Neural progenitor cell (in vitro differentiated cells): ENCODE data around the gene AIF1. TPM values are rescaled to one million over a fixed set of nuclear protein-coding genes. Genes with fewer than 3 reads are reported as not detected.
A peak's percentile ranks its signal among the peaks of the same experiment; 100 is the strongest.

Source experiments
- DNase-seq: peaks from one replicate; pipeline ENCODE4 v3.0.0-alpha.2; 2016; ENCODE audit warnings: low spot score
- H2AFZ ChIP-seq: fragments of 200-600 bp; sonication (generic); replicated peaks from 2 replicates; pipeline ENCODE4 v1.6.1; 2016; ENCODE audit warnings: antibody characterized with exemption
- H3F3A ChIP-seq: fragments of 200-600 bp; sonication (generic); 2 replicates; pipeline ENCODE4 v1.6.1; 2016; ENCODE audit warnings: antibody characterized with exemption, low read depth
- H3K27ac ChIP-seq: fragments of 200-600 bp; sonication (generic); 2 replicates; pipeline ENCODE4 v1.5.1; 2016; ENCODE audit warnings: mild to moderate bottlenecking
- H3K27me3 ChIP-seq: fragments of 200-600 bp; sonication (generic); 2 replicates; pipeline ENCODE4 v1.6.1; 2016; ENCODE audit warnings: mild to moderate bottlenecking, moderate library complexity
- H3K36me3 ChIP-seq: fragments of 200-600 bp; sonication (generic); 2 replicates; pipeline ENCODE4 v1.5.1; 2016
- H3K4me1 ChIP-seq: fragments of 200-600 bp; sonication (generic); 2 replicates; pipeline ENCODE4 v1.6.1; 2016; ENCODE audit warnings: mixed run types
- H3K4me2 ChIP-seq: fragments of 200-600 bp; sonication (generic); 2 replicates; pipeline ENCODE4 v1.6.1; 2016
- H3K4me3 ChIP-seq: fragments of 200-600 bp; sonication (generic); 2 replicates; pipeline ENCODE4 v1.5.1; 2016
- H3K79me2 ChIP-seq: fragments of 200-600 bp; sonication (generic); 2 replicates; pipeline ENCODE4 v1.6.1; 2016; ENCODE audit warnings: low read depth
- H3K9ac ChIP-seq: fragments of 200-600 bp; sonication (generic); 2 replicates; pipeline ENCODE4 v1.6.1; 2016
- H3K9me3 ChIP-seq: fragments of 200-600 bp; sonication (generic); 2 replicates; pipeline ENCODE4 v1.5.1; 2016; ENCODE audit warnings: low read depth
- H4K20me1 ChIP-seq: fragments of 200-600 bp; sonication (generic); 2 replicates; pipeline ENCODE4 v1.6.1; 2016; ENCODE audit warnings: low read depth
- H3K27ac Mint-ChIP-seq: 3 replicates; pipeline ENCODE4 v1.8.0; 2021; ENCODE audit warnings: mixed read lengths
- H3K27me3 Mint-ChIP-seq: 2 replicates; pipeline ENCODE4 v1.8.0; 2022; ENCODE audit warnings: low read depth, mild to moderate bottlenecking, inconsistent platforms, moderate library complexity, mixed read lengths; ENCODE audit not compliant: insufficient read depth
- H3K36me3 Mint-ChIP-seq: 3 replicates; pipeline ENCODE4 v1.8.0; 2021; ENCODE audit warnings: mixed read lengths
- H3K4me1 Mint-ChIP-seq: 3 replicates; pipeline ENCODE4 v1.8.0; 2021; ENCODE audit warnings: mixed read lengths
- H3K4me3 Mint-ChIP-seq: 3 replicates; pipeline ENCODE4 v1.8.0; 2021; ENCODE audit warnings: mild to moderate bottlenecking, moderate library complexity, mixed read lengths
- H3K9me3 Mint-ChIP-seq: 3 replicates; pipeline ENCODE4 v1.8.0; 2020; ENCODE audit warnings: mixed read lengths
- EZH2 ChIP-seq: fragments of 200-600 bp; sonication (generic); IDR thresholded peaks from 2 replicates; pipeline ENCODE4 v1.6.1; 2017; ENCODE audit warnings: antibody characterized with exemption, mild to moderate bottlenecking, moderate library complexity
- EZH2phosphoT487 ChIP-seq: fragments of 200-600 bp; sonication (generic); IDR thresholded peaks from 2 replicates; pipeline ENCODE4 v1.6.1; 2017; ENCODE audit warnings: antibody characterized with exemption
- total RNA-seq: library from RNA; depleted of rRNA; stranded (reverse); fragments of >200 nt; gene quantifications from 2 replicates; pipeline ENCODE4 v1.2.3, GENCODE V29; 2015; ENCODE audit warnings: low replicate concordance
- TF ChIP-seq, protein P1 (sequence below): fragments of 200-600 bp; sonication (generic); IDR thresholded peaks from 2 replicates; pipeline ENCODE4 v1.5.1; 2017; ENCODE audit warnings: antibody characterized with exemption, mild to moderate bottlenecking

The AIF1 gene
- total RNA-seq, 1 donor from 2014 or later = not detected

DNA sequence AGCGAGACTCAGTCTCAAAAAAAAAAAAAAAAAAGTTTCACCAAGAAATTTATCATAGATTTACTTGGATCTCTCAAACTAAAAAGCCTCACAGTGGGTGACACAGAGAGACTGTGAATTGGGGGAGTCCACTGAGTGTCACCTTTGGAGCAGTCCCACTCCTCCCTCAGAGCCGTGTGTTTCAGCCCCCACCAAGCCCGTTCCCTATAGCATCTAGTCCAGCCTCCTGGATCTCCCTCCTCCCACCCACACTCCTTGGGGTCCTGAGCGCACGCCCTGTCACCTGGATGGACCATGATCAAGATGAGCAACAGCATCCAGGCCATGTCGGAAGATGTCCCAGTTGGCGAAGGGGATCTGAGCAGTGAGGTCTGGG lies 22.6 kb upstream of the AIF1 start:
- no peak overlapping the region for H3K27ac Mint-ChIP-seq
- no peaks in the 10 kb centered on the region for H3K36me3 ChIP-seq
- H4K20me1 ChIP-seq = no peaks in the 10 kb centered on the region
- H3K4me2 ChIP-seq = no peak overlapping the region
- H3F3A ChIP-seq = no peaks in the 10 kb centered on the region
- TF ChIP-seq EZH2phosphoT487 (no peak), EZH2 (no peak)
- TF ChIP-seq, protein P1, sequence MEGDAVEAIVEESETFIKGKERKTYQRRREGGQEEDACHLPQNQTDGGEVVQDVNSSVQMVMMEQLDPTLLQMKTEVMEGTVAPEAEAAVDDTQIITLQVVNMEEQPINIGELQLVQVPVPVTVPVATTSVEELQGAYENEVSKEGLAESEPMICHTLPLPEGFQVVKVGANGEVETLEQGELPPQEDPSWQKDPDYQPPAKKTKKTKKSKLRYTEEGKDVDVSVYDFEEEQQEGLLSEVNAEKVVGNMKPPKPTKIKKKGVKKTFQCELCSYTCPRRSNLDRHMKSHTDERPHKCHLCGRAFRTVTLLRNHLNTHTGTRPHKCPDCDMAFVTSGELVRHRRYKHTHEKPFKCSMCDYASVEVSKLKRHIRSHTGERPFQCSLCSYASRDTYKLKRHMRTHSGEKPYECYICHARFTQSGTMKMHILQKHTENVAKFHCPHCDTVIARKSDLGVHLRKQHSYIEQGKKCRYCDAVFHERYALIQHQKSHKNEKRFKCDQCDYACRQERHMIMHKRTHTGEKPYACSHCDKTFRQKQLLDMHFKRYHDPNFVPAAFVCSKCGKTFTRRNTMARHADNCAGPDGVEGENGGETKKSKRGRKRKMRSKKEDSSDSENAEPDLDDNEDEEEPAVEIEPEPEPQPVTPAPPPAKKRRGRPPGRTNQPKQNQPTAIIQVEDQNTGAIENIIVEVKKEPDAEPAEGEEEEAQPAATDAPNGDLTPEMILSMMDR = no peak
- H3K27ac ChIP-seq = no peak overlapping the region
- H3K27me3 ChIP-seq = no peaks in the 10 kb centered on the region
- H3K9me3 Mint-ChIP-seq = no peaks in the 10 kb centered on the region
- peaks cover 2% of the 10 kb centered on the region for H3K4me1 Mint-ChIP-seq
- H3K4me3 ChIP-seq = no peak overlapping the region
- no peak overlapping the region for H2AFZ ChIP-seq
- H3K27me3 Mint-ChIP-seq = peaks cover 7% of the 10 kb centered on the region
- H3K4me1 ChIP-seq = no peaks in the 10 kb centered on the region
- no peak overlapping the region for H3K9ac ChIP-seq
- no peaks in the 10 kb centered on the region for H3K9me3 ChIP-seq
- H3K79me2 ChIP-seq = no peaks in the 10 kb centered on the region
- DNase-seq = no peak
- H3K4me3 Mint-ChIP-seq = no peak overlapping the region
- no peaks in the 10 kb centered on the region for H3K36me3 Mint-ChIP-seq

DNA sequence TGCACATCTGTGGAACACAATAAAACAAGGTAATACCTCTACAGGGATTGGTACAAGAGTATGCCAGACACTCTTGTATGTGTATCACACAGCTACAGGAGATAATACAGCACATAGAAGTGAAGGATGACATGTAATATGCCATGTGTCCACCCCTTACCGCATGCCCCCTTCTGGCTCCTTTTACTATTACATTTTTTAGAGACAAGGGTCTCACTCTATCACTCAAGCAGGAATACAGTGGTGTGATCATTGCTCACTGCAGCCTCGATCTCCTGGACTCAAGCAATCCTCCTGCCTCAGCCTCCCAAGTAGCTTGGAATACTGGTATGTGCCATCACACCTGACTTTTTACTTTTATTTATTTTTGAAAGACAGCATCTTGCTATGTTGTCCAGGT lies 18.0 kb upstream of the AIF1 start:
- H3K27ac Mint-ChIP-seq = no peak overlapping the region
- H3K4me3 Mint-ChIP-seq = no peak overlapping the region
- no peak overlapping the region for H3K4me2 ChIP-seq
- no peaks in the 10 kb centered on the region for H3K27me3 ChIP-seq
- no peaks in the 10 kb centered on the region for H3K36me3 Mint-ChIP-seq
- H3K4me1 ChIP-seq = no peaks in the 10 kb centered on the region
- TF ChIP-seq, protein P1 = peak; percentile 50
- no peak for TF ChIP-seq EZH2
- no peak for TF ChIP-seq EZH2phosphoT487
- H3K9ac ChIP-seq = no peak overlapping the region
- H3K36me3 ChIP-seq = no peaks in the 10 kb centered on the region
- no peak overlapping the region for H3K4me3 ChIP-seq
- H3K9me3 Mint-ChIP-seq = no peaks in the 10 kb centered on the region
- H4K20me1 ChIP-seq = no peaks in the 10 kb centered on the region
- no peaks in the 10 kb centered on the region for H3K9me3 ChIP-seq
- peaks cover 11% of the 10 kb centered on the region for H3K27me3 Mint-ChIP-seq
- H3K27ac ChIP-seq = no peak overlapping the region
- no peak overlapping the region for H2AFZ ChIP-seq
- no peaks in the 10 kb centered on the region for H3F3A ChIP-seq
- peak; percentile 40 for DNase-seq
- H3K4me1 Mint-ChIP-seq = peaks cover 6% of the 10 kb centered on the region
- no peaks in the 10 kb centered on the region for H3K79me2 ChIP-seq

DNA sequence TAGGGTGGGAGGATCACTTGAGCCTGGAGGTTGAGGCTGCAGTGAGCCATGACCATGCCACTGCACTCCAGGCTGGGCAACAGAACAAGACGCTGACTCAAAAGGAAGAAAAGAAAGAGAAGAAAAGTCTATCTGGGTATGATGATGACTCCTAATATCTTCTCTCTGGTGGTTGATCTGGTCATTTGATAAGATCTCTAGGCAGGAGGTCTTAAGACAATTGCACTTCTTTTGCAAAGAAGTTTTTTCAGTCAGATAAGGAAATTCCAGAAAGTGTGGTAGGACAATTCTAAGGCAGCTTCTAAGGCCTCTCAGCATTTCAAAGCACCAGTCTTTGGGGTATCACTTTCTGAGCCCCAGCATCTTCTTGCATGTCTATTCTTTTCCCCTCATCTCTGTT lies 7.7 kb upstream of the AIF1 start:
- no peaks in the 10 kb centered on the region for H3K36me3 Mint-ChIP-seq
- no peaks in the 10 kb centered on the region for H3K9me3 Mint-ChIP-seq
- no peaks in the 10 kb centered on the region for H3K27me3 Mint-ChIP-seq
- Histone ChIP-seq H3F3A (no peaks in the 10 kb centered on the region), H3K27me3 (no peaks in the 10 kb centered on the region), H3K4me2 (no peak overlapping the region), H3K27ac (no peak overlapping the region), H3K9me3 (no peaks in the 10 kb centered on the region), H4K20me1 (no peaks in the 10 kb centered on the region), H3K79me2 (no peaks in the 10 kb centered on the region), H3K36me3 (no peaks in the 10 kb centered on the region), H3K4me1 (no peaks in the 10 kb centered on the region), H2AFZ (no peak overlapping the region), H3K4me3 (no peak overlapping the region), H3K9ac (no peak overlapping the region)
- TF ChIP-seq EZH2 = no peak
- TF ChIP-seq, protein P1 = no peak
- TF ChIP-seq EZH2phosphoT487 = no peak
- no peak overlapping the region for H3K27ac Mint-ChIP-seq
- DNase-seq = no peak
- no peak overlapping the region for H3K4me3 Mint-ChIP-seq
- H3K4me1 Mint-ChIP-seq = no peaks in the 10 kb centered on the region
